PC-9 (cell line): ENCODE measurements around the gene LEP. TPM values are rescaled to one million over a fixed set of nuclear protein-coding genes. Genes with fewer than 3 reads are reported as not detected.

ENCODE experiments used
- BruUV-seq: library from RNA; stranded (reverse); fragments of 400-500 nt; replicated peaks from 2 replicates; lab custom pipeline; 2021; lab: Mats Ljungman, UMichigan
- CTCF ChIA-PET: fragments of 300-600 bp; sonication (Branson Sonifier 250); formaldehyde crosslinking; loops from one replicate; lab custom pipeline; 2022; ENCODE audit warnings: antibody characterized with exemption; lab: Charles Lee
- POLR2A ChIA-PET: fragments of 300-600 bp; sonication (Branson Sonifier 250); formaldehyde crosslinking; loops from one replicate; lab custom pipeline; 2022; ENCODE audit warnings: antibody characterized with exemption; ENCODE audit not compliant: unreplicated experiment; lab: Charles Lee
- DNase-seq, 2 experiments: peaks; one replicate each; pipeline versions ENCODE4 v3.0.0 to v3.0.0-alpha.2; 2015 to 2022; ENCODE audit warnings: mixed read lengths in 1 of 2
- H2AFZ ChIP-seq: fragments of 200-600 bp; sonication (generic); 2 replicates; pipeline ENCODE4 v1.8.1; 2017; ENCODE audit warnings: antibody characterized with exemption
- H3F3A ChIP-seq: fragments of 200-600 bp; sonication (generic); 2 replicates; pipeline ENCODE4 v1.8.1; 2017; ENCODE audit warnings: antibody characterized with exemption, mild to moderate bottlenecking, low read depth; ENCODE audit not compliant: insufficient read depth
- H3K27ac ChIP-seq: fragments of 200-600 bp; sonication (generic); 2 replicates; pipeline ENCODE4 v1.6.1; 2016; ENCODE audit warnings: mixed run types
- H3K27me3 ChIP-seq: fragments of 200-600 bp; sonication (generic); 2 replicates; pipeline ENCODE4 v1.6.1; 2016; ENCODE audit warnings: low read depth, mixed run types; ENCODE audit not compliant: insufficient read depth
- H3K36me3 ChIP-seq: fragments of 200-600 bp; sonication (generic); 2 replicates; pipeline ENCODE4 v1.6.1; 2016; ENCODE audit warnings: low read depth, mixed run types
- H3K4me1 ChIP-seq: fragments of 200-600 bp; sonication (generic); replicated peaks from 2 replicates; pipeline ENCODE4 v1.6.1; 2016; ENCODE audit warnings: mixed run types; ENCODE audit not compliant: insufficient read depth
- H3K4me2 ChIP-seq: fragments of 200-600 bp; sonication (generic); 2 replicates; pipeline ENCODE4 v1.6.1; 2017; ENCODE audit warnings: mixed run types
- H3K4me3 ChIP-seq: fragments of 200-600 bp; sonication (generic); 2 replicates; pipeline ENCODE4 v1.6.1; 2016; ENCODE audit warnings: mixed run types
- H3K79me2 ChIP-seq: fragments of 200-600 bp; sonication (generic); 2 replicates; pipeline ENCODE4 v1.6.1; 2017; ENCODE audit warnings: low read depth, mixed run types
- H3K9me2 ChIP-seq: fragments of 200-600 bp; sonication (generic); 2 replicates; pipeline ENCODE4 v1.8.1; 2017; ENCODE audit warnings: mild to moderate bottlenecking; ENCODE audit not compliant: insufficient read depth
- H3K9me3 ChIP-seq: fragments of 200-600 bp; sonication (generic); 2 replicates; pipeline ENCODE4 v1.8.1; 2016; ENCODE audit warnings: low read depth; ENCODE audit not compliant: insufficient read depth
- H4K20me1 ChIP-seq: fragments of 200-600 bp; sonication (generic); 2 replicates; pipeline ENCODE4 v1.8.1; 2017; ENCODE audit not compliant: insufficient read depth
- CTCF ChIP-seq: fragments of 200-600 bp; sonication (generic); conservative IDR thresholded peaks from 2 replicates; pipeline ENCODE4 v1.6.1; 2017; ENCODE audit warnings: mixed run types, antibody characterized with exemption, mild to moderate bottlenecking, moderate library complexity
- EZH2 ChIP-seq: fragments of 200-600 bp; sonication (generic); IDR thresholded peaks from 2 replicates; pipeline ENCODE4 v1.8.0; 2017; ENCODE audit warnings: antibody characterized with exemption, low read depth
- intact Hi-C: fragments of 100-400 bp; cut with micrococcal nuclease; formaldehyde crosslinking; loops from one replicate; pipeline ENCODE4 v1.10.0; 2022; ENCODE audit not compliant: unreplicated experiment
- total RNA-seq: library from RNA; stranded (reverse); gene quantifications from 2 replicates; pipeline ENCODE4 v1.2.3, GENCODE V29; 2021

LEP gene
- total RNA-seq, 1 experiment from 2014 or later: not detected

GRCh38 chr7:128226132-128226980 is 14.7 kb upstream of the LEP start:
- Histone ChIP-seq H4K20me1 (no peaks in the 10 kb centered on the region), H3F3A (peaks cover 11% of the 10 kb centered on the region; the same call in 1 of the 2 replicates), H2AFZ (no peak overlapping the region), H3K27me3 (no peaks in the 10 kb centered on the region), H3K79me2 (no peaks in the 10 kb centered on the region), H3K4me2 (no peak overlapping the region), H3K4me1 (peaks cover 18% of the 10 kb centered on the region), H3K9me3 (no peaks in the 10 kb centered on the region), H3K36me3 (no peaks in the 10 kb centered on the region), H3K27ac (no peak overlapping the region), H3K4me3 (no peak overlapping the region), H3K9me2 (no peaks in the 10 kb centered on the region)
- POLR2A ChIA-PET: no interaction called here
- intact Hi-C loops: no loop called here
- TF ChIP-seq EZH2 (no peak), CTCF (no peak)
- no peak for DNase-seq
- BruUV-seq: no TSS peak
- CTCF ChIA-PET: no interaction called here

GRCh38 chr7:128227271-128227670 is 13.8 kb upstream of the LEP start:
- BruUV-seq: no TSS peak
- ChIA-PET POLR2A (no interaction called here), CTCF (interaction anchor here (0.7 kb wide), 1 partner anchor 62 kb away, joined by 8 read pairs; no protein-coding TSS in a partner anchor)
- DNase-seq: no peak
- Histone ChIP-seq H3K27me3 (no peaks in the 10 kb centered on the region), H3K79me2 (no peaks in the 10 kb centered on the region), H3K9me3 (no peaks in the 10 kb centered on the region), H3K36me3 (no peaks in the 10 kb centered on the region), H3K27ac (no peak overlapping the region), H3K4me1 (peaks cover 9% of the 10 kb centered on the region), H3K4me3 (no peak overlapping the region), H3F3A (peaks cover 2% of the 10 kb centered on the region; the same call in 1 of the 2 replicates), H4K20me1 (no peaks in the 10 kb centered on the region), H3K9me2 (no peaks in the 10 kb centered on the region), H3K4me2 (no peak overlapping the region), H2AFZ (no peak overlapping the region)
- intact Hi-C loops: no loop called here
- TF ChIP-seq EZH2 (no peak), CTCF (no peak)

GRCh38 chr7:128231021-128231420 is 10.1 kb upstream of the LEP start:
- ChIA-PET POLR2A (interaction anchor here (0.6 kb wide), 1 partner anchor 546 kb away, joined by 6 read pairs; no protein-coding TSS in a partner anchor), CTCF (no interaction called here)

More at GRCh38 chr7:128231021-128231420, 10.1 kb upstream of the LEP start:
- Histone ChIP-seq H3K4me2 (no peak overlapping the region), H3K9me3 (no peaks in the 10 kb centered on the region), H3K4me3 (no peak overlapping the region), H2AFZ (no peak overlapping the region), H3K27ac (no peak overlapping the region), H3K4me1 (no peaks in the 10 kb centered on the region; the same call in 1 of the 2 replicates), H4K20me1 (no peaks in the 10 kb centered on the region), H3K79me2 (no peaks in the 10 kb centered on the region), H3K27me3 (no peaks in the 10 kb centered on the region), H3K9me2 (no peaks in the 10 kb centered on the region), H3K36me3 (no peaks in the 10 kb centered on the region), H3F3A (0 out of 2 replicates have a peak, but pooled peaks cover 9% of the 10 kb centered on the region)
- TF ChIP-seq CTCF (no peak), EZH2 (no peak)
- BruUV-seq: no TSS peak
- DNase-seq: no peak
- intact Hi-C loops: no loop called here
